HEK293 (cell line): ENCODE measurements around the gene PDE4D.
A peak's percentile ranks its signal among the peaks of the same experiment; 100 is the strongest.

ENCODE experiments used
- CTCF ChIA-PET: fragments of 350-600 bp; formaldehyde crosslinking; extraction: SDS; loops from one replicate; lab custom pipeline; 2021; ENCODE audit warnings: antibody characterized with exemption; lab: Yijun Ruan, JAX
- POLR2A ChIA-PET: fragments of 300-600 bp; formaldehyde crosslinking; extraction: SDS; loops from one replicate; lab custom pipeline; 2020; ENCODE audit warnings: antibody characterized with exemption, inconsistent platforms; lab: Yijun Ruan, JAX
- H3K27ac ChIP-seq: fragments of 200-500 bp; sonication (Bioruptor generic); 2 replicates; pipeline ENCODE4 v1.5.1; 2014; ENCODE audit warnings: low read depth, low read length, control low read depth, inconsistent platforms; ENCODE audit errors: extremely low read depth
- H3K36me3 ChIP-seq, 2 experiments: fragments of 200-500 bp in 1 of 2; sonication (Bioruptor generic) in 1 of 2; 1 replicate in 1 of 2; 2 replicates in 1 of 2; pipeline ENCODE4 v1.5.1; 2014 to 2017; ENCODE audit warnings: inconsistent platforms in 2 of 2, low read length in 2 of 2; ENCODE audit not compliant: control insufficient read depth in 2 of 2, insufficient read depth in 1 of 2
- H3K4me1 ChIP-seq: fragments of 200-500 bp; sonication (Bioruptor generic); 2 replicates; pipeline ENCODE4 v1.5.1; 2014; ENCODE audit warnings: mild to moderate bottlenecking, low read length, inconsistent platforms; ENCODE audit not compliant: control insufficient read depth, insufficient read depth
- H3K4me3 ChIP-seq: 2 replicates; pipeline ENCODE4 v1.5.1; 2011; ENCODE audit warnings: low read depth, mild to moderate bottlenecking, control low read depth, low read length, moderate library complexity
- H3K9me3 ChIP-seq: fragments of 200-500 bp; sonication (Bioruptor generic); 2 replicates; pipeline ENCODE4 v1.5.1; 2014; ENCODE audit warnings: low read depth, low read length, inconsistent platforms; ENCODE audit not compliant: control insufficient read depth, insufficient read depth
- BCL6B ChIP-seq: fragments of 450-650 bp; formaldehyde crosslinking; IDR thresholded peaks from 2 replicates; pipeline ENCODE4 v1.5.1; 2017; ENCODE audit warnings: missing biosample characterization, missing genetic modification characterization
- GLI4 ChIP-seq: fragments of 450-650 bp; formaldehyde crosslinking; IDR thresholded peaks from 2 replicates; pipeline ENCODE4 v1.5.1; 2016; ENCODE audit warnings: missing biosample characterization, missing genetic modification characterization
- KLF9 ChIP-seq: fragments of 450-650 bp; formaldehyde crosslinking; IDR thresholded peaks from 2 replicates; pipeline ENCODE4 v1.5.1; 2016; ENCODE audit warnings: missing biosample characterization, missing genetic modification characterization, low read depth
- PRDM2 ChIP-seq: fragments of 450-650 bp; formaldehyde crosslinking; IDR thresholded peaks from 2 replicates; pipeline ENCODE4 v1.5.1; 2016; ENCODE audit warnings: missing biosample characterization, missing genetic modification characterization, borderline replicate concordance
- TRIM28 ChIP-seq: IDR thresholded peaks from 2 replicates; pipeline ENCODE4 v1.6.1; 2011; ENCODE audit warnings: low read length, control low read depth, borderline replicate concordance
- TSHZ1 ChIP-seq: fragments of 450-650 bp; formaldehyde crosslinking; IDR thresholded peaks from 2 replicates; pipeline ENCODE4 v1.5.1; 2016; ENCODE audit warnings: missing biosample characterization, missing genetic modification characterization, borderline replicate concordance
- ZNF16 ChIP-seq: fragments of 450-650 bp; formaldehyde crosslinking; IDR thresholded peaks from 2 replicates; pipeline ENCODE4 v1.5.1; 2016; ENCODE audit warnings: low read depth, missing biosample characterization, missing genetic modification characterization
- ZNF175 ChIP-seq: fragments of 450-650 bp; formaldehyde crosslinking; IDR thresholded peaks from 2 replicates; pipeline ENCODE4 v1.5.1; 2016; ENCODE audit warnings: missing biosample characterization, missing genetic modification characterization
- ZNF184 ChIP-seq: fragments of 450-650 bp; IDR thresholded peaks from 2 replicates; pipeline ENCODE4 v1.5.1; 2018; ENCODE audit warnings: missing biosample characterization, mild to moderate bottlenecking, missing genetic modification characterization
- ZNF2 ChIP-seq: fragments of 450-650 bp; formaldehyde crosslinking; IDR thresholded peaks from 2 replicates; pipeline ENCODE4 v1.5.1; 2016; ENCODE audit warnings: missing biosample characterization, missing genetic modification characterization
- ZNF266 ChIP-seq: fragments of 450-650 bp; formaldehyde crosslinking; IDR thresholded peaks from 2 replicates; pipeline ENCODE4 v1.5.1; 2016; ENCODE audit warnings: missing biosample characterization, missing genetic modification characterization, low read depth
- ZNF645 ChIP-seq: fragments of 450-650 bp; formaldehyde crosslinking; IDR thresholded peaks from 2 replicates; pipeline ENCODE4; 2016; ENCODE audit warnings: missing biosample characterization, missing genetic modification characterization
- ZNF701 ChIP-seq: fragments of 450-650 bp; formaldehyde crosslinking; IDR thresholded peaks from 2 replicates; pipeline ENCODE4 v1.5.1; 2016; ENCODE audit warnings: missing biosample characterization, missing genetic modification characterization
- ZNF707 ChIP-seq: fragments of 450-650 bp; formaldehyde crosslinking; IDR thresholded peaks from 2 replicates; pipeline ENCODE4 v1.5.1; 2016; ENCODE audit warnings: missing biosample characterization, missing genetic modification characterization
- ZNF791 ChIP-seq: fragments of 450-650 bp; formaldehyde crosslinking; IDR thresholded peaks from 2 replicates; pipeline ENCODE4 v1.5.1; 2016; ENCODE audit warnings: missing biosample characterization, missing genetic modification characterization
- TF ChIP-seq, protein P1 (sequence below): fragments of 450-650 bp; IDR thresholded peaks from 2 replicates; pipeline ENCODE4 v1.5.1; 2018; ENCODE audit warnings: missing biosample characterization, mild to moderate bottlenecking, missing genetic modification characterization
- TF ChIP-seq, protein P2 (sequence below): fragments of 450-650 bp; formaldehyde crosslinking; IDR thresholded peaks from 2 replicates; pipeline ENCODE4 v1.5.1; 2016; ENCODE audit warnings: missing biosample characterization, missing genetic modification characterization
- TF ChIP-seq, protein P3 (sequence below): fragments of 450-650 bp; formaldehyde crosslinking; IDR thresholded peaks from 2 replicates; pipeline ENCODE4 v1.5.1; 2016; ENCODE audit warnings: missing biosample characterization, missing genetic modification characterization, low read depth

PDE4D gene

GRCh38 chr5:59491945-59492344 is 401.6 kb downstream of the PDE4D start:
- CTCF ChIA-PET: interaction anchor here (1.1 to 1.6 kb wide), 2 partner anchors 12 to 182 kb away, joined by 3 to 6 read pairs; no protein-coding TSS in a partner anchor
- TF ChIP-seq GLI4 (tag by site-specific recombination) (no peak), KLF9 (tag by site-specific recombination) (no peak), ZNF707 (tag by site-specific recombination) (no peak), ZNF791 (tag by site-specific recombination) (no peak), ZNF16 (tag by site-specific recombination) (no peak), ZNF266 (tag by site-specific recombination) (no peak), BCL6B (peak; percentile 93), PRDM2 (tag by site-specific recombination) (no peak)
- TF ChIP-seq, protein P1, sequence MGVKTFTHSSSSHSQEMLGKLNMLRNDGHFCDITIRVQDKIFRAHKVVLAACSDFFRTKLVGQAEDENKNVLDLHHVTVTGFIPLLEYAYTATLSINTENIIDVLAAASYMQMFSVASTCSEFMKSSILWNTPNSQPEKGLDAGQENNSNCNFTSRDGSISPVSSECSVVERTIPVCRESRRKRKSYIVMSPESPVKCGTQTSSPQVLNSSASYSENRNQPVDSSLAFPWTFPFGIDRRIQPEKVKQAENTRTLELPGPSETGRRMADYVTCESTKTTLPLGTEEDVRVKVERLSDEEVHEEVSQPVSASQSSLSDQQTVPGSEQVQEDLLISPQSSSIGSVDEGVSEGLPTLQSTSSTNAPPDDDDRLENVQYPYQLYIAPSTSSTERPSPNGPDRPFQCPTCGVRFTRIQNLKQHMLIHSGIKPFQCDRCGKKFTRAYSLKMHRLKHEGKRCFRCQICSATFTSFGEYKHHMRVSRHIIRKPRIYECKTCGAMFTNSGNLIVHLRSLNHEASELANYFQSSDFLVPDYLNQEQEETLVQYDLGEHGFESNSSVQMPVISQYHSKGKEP (tag by site-specific recombination): no peak
- TF ChIP-seq, all 188 proteins: peak for 1
- no peaks in the 10 kb centered on the region for H3K9me3 ChIP-seq
- no peaks in the 10 kb centered on the region for H3K36me3 ChIP-seq
- no peak overlapping the region for H3K27ac ChIP-seq
- H3K4me3 ChIP-seq: no peak overlapping the region
- POLR2A ChIA-PET: no interaction called here
- H3K4me1 ChIP-seq: no peaks in the 10 kb centered on the region

DNA sequence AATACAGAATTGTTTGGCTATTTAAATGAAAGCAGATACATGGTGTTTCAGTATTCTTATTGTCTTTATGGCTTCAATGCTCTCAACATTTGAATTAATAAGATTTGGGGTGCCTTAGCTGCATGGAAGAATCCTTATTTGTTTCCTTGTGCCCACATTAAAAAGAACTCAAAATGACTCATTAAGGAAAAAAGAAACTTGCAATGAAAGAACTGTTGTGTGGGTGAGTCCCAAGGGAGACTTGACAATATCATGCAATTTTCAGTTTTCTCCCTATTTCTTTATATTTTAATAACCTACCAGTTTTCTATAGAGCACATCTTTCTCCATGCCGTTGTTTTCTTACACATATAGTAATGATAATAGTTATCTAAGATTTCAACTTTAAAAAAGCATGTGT is 404.0 kb downstream of the PDE4D start:
- Histone ChIP-seq H3K4me3 (no peak overlapping the region), H3K36me3 (no peaks in the 10 kb centered on the region), H3K9me3 (no peaks in the 10 kb centered on the region), H3K4me1 (peaks cover 7% of the 10 kb centered on the region), H3K27ac (no peak overlapping the region)
- ChIA-PET POLR2A (no interaction called here), CTCF (interaction anchor here (1.1 kb wide), 1 partner anchor 171 kb away, joined by 3 read pairs; no protein-coding TSS in a partner anchor)
- TF ChIP-seq TSHZ1 (no peak), TRIM28 (no peak), ZNF701 (tag by site-specific recombination) (no peak), ZNF645 (tag by site-specific recombination) (no peak), ZNF175 (tag by site-specific recombination) (no peak), ZNF184 (tag by site-specific recombination) (no peak), ZNF2 (tag by site-specific recombination) (no peak)
- TF ChIP-seq, protein P2, sequence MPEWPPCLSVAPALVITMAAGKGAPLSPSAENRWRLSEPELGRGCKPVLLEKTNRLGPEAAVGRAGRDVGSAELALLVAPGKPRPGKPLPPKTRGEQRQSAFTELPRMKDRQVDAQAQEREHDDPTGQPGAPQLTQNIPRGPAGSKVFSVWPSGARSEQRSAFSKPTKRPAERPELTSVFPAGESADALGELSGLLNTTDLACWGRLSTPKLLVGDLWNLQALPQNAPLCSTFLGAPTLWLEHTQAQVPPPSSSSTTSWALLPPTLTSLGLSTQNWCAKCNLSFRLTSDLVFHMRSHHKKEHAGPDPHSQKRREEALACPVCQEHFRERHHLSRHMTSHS: no peak
- TF ChIP-seq, protein P3, sequence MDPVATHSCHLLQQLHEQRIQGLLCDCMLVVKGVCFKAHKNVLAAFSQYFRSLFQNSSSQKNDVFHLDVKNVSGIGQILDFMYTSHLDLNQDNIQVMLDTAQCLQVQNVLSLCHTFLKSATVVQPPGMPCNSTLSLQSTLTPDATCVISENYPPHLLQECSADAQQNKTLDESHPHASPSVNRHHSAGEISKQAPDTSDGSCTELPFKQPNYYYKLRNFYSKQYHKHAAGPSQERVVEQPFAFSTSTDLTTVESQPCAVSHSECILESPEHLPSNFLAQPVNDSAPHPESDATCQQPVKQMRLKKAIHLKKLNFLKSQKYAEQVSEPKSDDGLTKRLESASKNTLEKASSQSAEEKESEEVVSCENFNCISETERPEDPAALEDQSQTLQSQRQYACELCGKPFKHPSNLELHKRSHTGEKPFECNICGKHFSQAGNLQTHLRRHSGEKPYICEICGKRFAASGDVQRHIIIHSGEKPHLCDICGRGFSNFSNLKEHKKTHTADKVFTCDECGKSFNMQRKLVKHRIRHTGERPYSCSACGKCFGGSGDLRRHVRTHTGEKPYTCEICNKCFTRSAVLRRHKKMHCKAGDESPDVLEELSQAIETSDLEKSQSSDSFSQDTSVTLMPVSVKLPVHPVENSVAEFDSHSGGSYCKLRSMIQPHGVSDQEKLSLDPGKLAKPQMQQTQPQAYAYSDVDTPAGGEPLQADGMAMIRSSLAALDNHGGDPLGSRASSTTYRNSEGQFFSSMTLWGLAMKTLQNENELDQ: no peak
